Measurements from ENCODE around the gene FBLN2.

The FBLN2 gene

DNA sequence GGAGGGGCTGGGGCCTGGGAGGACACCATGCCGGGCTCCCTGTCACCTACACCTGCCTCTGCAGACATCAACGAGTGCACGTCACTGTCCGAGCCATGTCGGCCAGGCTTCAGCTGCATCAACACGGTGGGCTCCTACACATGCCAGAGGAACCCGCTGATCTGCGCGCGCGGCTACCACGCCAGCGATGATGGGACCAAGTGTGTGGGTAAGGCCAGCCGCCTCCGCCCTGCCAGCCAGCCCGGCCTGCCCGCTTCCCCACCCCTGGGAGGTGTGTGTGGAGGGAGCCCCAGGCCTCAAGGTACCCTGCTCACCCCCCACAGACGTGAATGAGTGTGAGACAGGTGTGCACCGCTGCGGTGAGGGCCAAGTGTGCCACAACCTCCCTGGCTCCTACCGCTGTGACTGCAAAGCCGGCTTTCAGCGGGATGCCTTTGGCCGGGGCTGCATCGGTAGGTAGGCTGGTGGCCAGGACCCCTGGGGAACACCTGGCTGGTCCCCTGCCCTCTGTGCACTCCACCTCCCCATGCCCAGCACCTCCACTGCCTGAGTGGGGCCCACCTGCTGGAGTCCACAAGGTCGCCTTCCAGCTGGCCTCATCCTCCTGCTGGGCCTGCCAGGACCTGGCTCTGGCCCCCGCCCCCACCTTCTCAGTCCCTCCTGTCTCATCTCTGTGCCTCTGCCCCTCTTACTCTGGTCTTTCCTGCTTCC, 80.1 kb downstream of the FBLN2 start:
- DNase-seq: no peak

DNA sequence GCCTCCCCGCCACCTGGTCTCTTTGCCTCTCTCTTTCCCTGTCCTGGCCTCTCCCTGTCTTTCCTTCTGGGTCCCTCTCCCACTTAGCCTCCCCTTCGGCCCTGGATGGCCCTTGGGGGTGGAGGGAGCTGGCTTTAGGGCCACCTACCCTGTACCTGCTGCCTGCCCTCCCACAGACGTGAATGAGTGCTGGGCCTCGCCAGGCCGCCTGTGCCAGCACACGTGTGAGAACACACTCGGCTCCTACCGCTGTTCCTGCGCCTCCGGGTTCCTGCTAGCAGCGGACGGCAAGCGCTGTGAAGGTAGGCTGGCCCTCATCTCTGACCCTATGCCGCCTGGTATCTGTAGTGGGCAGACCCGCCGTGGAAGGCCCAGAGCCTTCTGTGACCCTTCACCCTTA, 80.7 kb downstream of the FBLN2 start:
- no peak for DNase-seq

DNA sequence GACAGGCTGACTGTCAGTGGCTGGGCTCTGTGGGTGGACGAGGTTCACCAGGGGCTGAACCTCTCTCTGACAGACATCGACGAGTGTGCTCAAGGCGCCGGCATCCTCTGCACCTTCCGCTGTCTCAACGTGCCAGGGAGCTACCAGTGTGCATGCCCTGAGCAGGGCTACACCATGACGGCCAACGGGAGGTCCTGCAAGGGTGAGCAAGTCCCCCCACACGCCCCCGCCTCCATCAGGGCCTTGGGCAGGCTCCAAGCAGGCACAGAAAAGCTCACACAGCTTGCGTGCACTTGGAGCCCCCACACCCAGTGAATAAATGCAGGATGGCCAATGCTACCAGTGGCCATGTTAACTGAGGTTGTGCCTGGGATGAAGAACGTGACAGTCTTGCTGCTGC, 82.3 kb downstream of the FBLN2 start:
- DNase-seq: no peak

DNA sequence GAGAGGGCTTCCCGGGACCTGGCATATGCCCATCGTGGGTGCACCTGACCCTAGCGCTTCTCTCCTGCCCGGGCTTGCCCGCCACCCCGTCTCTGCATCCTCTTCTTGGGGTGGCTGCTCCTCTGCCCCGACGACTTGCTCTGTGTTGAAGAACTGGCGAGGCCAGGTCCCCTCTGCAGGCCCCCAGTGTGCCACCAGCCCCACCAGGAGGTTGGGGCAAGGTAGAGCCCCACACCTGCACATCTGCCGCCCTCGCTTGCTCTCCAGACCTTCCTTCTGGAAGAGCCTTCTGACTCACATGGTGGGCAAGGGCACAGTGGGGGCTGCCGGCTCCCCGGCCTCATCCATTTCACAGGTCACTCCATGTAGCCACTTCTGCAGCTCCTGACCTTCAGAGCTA, 84.3 kb downstream of the FBLN2 start:
- no peak for DNase-seq

DNA sequence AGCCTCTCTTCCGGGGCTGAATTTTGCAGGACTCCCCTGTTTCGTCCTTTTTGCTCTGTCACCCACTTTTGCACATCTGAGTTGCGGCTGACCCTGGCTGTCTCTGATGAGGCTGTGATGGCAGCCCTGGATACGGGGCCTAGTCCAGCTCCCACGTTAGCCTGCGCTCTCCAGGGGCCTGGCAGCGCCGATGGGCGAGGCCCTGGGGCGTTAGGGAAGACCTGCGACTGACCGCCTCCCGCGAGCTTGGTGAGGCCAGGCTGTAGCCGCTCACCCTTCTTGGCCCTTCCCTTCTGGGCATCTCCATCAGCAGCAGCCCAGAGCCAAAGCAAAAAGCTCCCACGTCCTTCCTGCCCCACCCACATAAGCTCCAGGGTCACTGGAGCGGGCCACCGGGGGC, 85.2 kb downstream of the FBLN2 start:
- no peak for DNase-seq

DNA sequence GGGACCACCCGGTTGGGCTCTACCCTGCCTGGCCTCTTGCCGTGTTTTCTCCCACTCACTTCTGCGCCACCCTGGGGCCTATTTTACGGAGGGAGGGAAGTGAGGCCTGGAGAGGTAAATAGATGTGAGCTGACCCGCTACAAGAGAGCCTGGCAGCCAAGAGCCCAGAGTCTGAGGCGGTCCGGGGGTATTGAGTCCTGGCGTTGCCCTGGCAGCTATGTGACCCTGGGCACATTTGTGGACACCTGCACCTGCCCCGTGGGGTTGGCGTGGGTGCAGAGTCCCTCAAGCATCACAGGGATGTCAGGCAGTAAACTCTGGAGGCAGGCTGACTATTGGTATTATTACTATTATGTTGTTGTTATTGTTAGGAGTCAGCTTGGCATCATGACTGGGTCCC, 85.7 kb downstream of the FBLN2 start:
- no peak for DNase-seq

DNA sequence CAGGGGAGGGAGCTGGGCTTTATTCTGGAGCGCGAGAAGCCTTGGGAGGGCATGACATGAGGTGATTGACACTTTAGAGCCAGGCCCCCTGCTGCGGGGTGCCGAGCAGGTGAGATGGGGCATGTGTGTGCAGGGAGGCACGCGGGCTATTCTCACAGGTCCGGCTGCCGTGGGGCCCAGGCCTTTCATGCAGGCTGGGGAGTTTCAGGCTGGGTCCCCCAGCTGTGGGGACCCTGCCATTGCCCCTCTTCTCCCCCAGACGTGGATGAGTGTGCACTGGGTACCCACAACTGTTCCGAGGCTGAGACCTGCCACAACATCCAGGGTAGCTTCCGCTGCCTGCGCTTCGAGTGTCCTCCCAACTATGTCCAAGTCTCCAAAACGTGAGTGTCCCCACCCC, 87.3 kb downstream of the FBLN2 start:
- no peak for DNase-seq

DNA sequence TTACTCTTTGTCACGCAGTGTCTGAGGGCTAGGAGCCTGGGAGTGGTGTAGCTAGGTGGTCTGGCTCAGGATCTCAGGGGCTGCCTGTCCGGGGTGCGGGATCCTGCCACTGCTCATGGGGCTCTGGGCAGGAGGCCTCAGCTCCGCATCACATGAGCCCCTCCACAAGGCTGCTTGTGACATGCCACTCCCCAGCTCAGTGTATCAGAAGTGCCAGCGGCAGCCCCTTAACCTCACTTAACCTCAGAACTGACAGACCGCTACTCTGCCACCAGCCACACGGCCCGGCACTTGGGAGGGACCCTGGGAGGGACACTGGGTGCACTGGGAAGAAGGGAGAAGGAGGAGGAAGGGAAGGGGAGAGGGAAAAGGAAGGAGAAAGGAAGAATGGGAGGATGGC, 87.9 kb downstream of the FBLN2 start:
- no peak for DNase-seq

DNA sequence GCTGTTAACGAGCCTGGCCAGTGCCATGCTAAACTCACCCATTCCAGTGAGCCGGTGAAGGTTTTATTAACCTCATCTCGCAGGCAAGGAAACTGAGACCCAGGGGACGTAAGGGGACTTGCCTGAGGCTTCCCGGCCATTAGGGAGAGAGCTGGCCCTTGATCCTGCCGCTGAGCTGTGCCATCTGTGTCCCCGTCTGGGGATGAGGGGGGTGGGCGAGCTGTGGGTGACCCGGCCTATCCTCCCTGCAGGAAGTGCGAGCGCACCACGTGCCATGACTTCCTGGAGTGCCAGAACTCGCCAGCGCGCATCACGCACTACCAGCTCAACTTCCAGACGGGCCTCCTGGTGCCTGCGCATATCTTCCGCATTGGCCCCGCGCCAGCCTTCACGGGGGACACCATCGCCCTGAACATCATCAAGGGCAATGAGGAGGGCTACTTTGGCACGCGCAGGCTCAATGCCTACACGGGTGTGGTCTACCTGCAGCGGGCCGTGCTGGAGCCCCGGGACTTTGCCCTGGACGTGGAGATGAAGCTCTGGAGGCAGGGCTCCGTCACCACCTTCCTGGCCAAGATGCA, 88.5 kb downstream of the FBLN2 start:
- DNase-seq: no peak

DNA sequence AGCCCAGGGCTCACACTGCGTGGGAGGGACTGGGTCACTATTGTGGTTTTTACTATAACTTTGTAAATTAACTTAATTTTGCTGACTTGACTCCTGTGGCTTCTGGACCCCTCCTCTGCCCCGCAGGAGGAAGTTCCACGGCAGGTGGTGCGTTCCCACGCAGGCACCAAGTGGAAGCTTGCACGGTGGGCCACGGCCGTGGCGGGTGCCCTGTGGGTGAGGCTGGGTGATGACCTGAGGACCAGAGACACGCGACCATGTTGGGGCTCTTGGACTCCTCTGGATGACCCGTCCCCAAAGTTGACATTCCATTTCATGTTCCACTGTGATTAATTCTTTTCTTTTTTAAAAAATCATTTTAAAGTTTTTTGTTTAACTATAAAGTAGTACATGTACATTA, 89.0 kb downstream of the FBLN2 start:
- DNase-seq: no peak

DNA sequence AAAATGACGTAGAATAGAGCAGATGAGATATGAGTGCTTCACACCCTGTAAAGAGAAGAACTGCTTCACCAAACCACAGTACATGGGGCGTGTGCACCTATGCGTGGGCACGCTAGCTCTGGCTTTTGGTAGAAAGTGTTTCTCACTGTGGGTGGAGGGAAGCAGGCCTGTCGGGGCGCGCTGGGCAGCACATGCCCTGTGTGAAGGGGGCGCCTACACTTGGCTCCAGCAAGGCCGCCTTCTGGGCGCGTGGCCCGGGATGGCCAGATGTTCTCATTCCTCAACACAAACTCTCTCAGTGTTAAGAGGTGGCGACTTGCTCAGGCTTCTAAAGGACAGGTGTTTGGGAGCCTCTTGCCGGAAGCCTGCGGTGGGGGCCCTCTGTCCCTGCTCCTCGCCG, 90.0 kb downstream of the FBLN2 start:
- DNase-seq: no peak

DNA sequence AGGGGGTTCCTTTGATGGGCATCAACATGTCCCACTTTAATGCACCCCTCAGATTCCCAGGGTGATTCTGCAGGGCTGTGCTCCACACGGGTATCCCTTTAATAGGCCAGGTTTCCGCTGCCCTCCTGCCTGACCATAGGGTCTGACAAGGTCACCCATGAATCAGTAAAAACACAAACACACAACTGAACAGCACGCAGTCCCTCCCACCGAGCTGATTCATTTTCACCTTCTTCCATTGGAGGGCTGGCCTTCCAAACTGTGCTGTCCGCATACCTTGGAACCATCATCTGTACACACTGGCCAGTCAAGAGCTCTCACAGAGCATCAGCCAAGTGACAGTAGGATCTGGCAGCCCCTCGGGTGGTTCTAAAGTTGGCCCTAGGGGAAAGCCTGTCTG, 93.7 kb downstream of the FBLN2 start:
- DNase-seq: no peak

DNA sequence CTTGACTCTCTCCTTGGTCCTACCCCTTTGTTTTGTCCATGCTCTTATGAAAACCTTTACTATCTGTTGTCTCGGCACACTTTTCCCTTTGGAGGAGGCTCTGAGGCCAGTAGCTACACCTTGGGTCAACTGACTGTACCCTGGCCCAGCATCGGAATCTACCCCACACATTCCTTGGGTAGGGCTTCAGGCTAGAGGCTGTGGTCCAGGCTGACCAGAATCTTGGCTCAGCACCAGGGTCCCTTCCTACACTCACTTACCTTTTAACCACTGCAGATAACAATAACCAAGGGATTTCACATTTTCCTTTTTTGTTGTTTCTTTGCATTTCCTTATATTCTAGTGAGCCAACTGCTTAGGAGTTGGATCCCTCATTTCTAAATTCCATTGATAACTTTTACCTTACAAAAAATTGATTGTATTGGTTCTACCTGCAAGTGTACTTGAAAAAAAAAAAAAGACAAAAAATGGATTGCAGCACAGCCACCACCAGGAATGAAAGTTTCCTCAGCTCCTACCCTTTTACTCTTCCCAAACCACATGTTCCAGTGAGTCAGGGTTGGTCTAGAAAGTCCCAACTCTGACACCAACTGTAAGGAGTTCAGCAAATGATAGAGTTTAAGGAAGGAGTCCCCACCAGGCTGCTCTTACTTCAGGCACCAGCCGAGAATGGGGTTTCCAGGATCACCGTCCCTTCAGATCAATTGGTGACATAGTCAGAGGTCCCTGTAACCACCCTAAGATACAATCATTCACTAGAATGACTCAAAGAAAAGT, 95.6 kb downstream of the FBLN2 start:
- DNase-seq: no peak

DNA sequence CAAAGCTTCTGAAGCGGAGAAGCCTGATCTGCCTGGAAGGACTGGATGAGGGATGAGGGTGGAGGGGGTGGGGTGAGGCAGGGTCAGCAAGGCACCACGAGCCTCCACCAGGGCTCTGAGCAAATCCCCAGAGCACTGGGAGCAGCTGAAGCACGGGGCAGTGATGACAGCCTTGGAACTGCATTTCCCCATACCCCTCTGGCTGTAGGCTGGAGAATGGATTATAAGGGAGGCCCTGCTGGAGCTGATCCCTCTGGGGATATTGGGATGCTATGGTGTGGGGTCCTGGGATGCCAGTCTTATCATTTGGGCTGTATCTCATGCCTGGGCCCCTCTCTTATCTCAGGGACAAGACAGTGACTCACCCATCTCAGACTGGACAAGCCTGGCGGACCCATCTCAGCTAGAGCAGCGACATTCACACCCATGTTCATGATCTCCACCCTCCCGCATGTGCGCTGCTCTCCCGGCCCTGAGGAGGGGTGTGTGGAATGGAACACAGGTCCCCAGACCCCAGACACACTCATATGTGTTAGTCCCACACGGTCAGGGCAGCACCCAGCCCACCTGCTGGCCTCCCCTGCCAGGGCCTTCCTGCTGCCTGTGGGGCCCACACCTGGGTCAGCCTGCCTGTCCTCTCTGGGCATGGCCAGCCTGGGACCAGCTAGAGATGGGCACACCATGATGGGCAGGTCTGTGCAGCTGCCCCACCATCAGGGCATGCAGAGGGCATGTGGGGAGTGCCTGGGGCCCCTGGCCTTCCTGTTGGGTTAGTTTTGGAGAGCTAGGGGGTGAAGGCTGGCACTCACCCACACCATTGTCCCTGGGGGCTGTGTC, 97.1 kb downstream of the FBLN2 start:
- DNase-seq: no peak

DNA sequence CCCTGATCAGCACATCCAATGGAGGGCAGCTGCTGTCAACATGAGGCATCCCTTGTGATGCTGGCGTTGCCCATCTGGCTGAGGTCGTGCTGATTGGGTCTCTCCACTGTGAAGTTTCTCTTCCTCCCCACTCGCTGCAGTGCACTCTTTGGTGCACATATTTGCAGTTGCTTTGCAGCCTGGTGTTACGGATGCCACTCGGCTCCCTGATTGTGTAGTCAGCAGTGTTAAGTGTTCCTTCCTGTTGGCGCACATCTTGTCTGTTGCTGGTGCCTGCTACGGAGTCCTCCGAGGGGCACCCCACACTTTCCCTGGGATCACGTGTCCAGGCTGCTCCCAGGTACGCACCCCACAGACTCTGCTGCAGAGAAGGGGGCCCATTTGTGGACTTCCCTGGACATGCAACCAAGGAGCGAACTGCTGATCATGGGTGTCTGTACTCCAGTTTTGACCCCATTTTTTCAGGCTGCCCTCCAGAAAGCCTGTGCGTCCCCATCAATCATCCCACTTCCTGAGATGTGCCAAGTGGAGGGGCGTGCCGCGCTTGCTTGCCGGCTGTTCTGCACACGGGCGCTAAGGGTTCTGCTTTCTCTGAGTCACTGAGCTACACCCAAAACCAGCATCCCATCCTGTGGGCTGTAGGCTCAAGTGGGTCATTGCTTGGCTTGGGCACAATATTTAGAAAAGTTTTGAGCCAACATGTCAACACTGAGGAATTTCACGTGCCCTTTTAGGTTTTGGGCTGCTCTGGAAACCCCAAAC, 98.6 kb downstream of the FBLN2 start:
- DNase-seq: peak in 1 of 2 donors; percentile 20

DNA sequence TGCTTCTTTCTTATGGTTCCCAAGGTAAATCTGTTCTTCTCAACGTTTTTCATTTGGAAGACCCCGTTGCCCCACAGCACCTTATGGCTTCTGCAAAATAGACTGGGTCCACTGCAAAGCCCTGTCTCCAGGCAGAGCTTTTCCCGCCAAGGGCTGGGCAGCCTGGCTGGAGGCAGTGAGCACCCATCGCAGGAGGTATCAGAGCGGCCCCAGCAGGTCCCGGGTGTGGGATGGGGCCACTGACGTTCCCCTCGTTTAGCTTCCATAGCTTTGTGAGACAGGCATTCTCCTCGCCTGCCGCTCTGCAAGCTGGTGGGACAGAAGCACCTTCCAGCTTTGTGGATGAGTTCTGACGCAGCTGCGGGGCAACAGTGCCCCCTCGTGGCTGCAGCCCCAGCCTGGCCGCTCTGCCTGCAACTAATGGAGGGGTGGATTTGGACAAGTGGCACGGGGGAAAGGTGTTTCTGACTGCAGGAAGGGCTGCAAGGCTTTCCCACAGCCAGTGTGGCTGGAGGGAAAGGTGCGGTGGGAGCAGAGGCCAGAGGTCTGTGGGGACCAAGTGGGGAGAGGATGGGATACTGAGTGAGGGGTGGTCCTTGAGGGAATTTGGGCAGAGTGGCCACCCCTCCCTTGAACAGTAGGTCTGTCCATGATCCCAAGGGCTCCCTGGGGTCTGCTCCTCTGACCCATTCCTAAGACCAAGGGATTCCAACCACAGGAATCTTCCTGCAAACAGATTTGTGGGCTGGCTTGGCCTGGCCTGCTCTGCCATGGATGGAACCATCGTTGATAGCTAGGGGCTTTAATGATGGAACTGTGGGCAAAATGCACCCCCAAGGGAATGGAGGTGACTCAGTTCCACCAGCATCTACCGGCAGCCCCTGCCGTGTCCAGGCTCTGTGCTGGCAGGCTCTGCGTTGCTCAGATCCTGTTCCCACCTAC, 99.4 kb downstream of the FBLN2 start:
- peak; percentile 71 to 81 for DNase-seq

DNA sequence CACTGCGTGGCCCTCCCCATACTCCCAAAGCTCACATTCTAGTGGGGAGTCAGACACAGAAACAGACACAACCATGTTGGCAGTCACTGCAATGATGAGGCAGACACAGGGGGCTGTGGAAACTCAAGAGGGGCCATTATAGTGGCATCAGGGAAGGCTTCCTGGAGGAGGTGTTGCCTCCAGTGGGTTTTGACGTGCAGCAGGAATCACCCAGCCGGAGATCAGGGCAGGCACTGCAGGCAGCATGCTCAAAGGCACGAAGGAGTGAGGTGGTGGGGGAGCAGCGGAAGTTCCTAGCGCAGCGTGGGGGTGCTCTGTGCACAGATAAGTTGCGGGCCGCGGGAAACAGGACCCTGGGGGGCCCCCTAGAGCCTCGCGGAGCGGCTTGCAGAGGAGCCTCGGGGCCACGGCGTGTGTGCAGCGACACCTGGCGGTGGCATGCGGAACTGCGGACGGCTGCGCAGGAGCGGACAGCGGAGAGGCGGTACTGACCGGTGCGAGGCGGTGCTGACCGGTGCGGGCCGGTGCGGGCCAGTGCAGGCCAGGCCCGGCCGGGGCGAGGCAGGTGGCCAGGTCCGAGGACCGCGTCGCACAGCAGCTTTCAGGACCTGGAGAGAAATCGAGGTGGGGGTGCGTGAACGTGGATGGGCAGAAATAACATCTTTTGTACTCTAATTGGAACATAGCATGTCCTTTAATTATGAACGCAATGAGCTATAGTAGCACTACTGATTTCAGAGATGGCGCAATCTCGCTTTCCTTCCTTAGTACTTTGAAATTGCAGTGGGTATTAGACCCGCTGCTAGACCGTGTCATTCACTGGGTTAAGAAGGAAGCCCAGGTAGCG, 101.5 kb downstream of the FBLN2 start:
- peak; percentile 73 to 81 for DNase-seq

DNA sequence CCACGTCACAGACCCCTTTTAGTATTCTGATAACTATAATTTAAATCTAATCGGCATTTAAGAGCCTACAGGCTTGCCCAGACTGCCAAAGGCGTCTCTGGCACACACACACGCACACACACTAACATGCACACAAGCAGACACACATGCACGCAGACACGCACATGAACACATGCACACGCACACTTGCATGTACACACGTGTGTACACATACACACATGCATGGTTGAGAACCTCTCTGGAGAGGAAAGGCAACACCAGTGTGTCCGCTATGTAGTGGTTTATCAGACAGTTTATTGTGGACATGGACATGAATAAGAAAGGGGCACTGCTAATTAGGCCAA, 102.1 kb downstream of the FBLN2 start:
- DNase-seq: no peak

DNA sequence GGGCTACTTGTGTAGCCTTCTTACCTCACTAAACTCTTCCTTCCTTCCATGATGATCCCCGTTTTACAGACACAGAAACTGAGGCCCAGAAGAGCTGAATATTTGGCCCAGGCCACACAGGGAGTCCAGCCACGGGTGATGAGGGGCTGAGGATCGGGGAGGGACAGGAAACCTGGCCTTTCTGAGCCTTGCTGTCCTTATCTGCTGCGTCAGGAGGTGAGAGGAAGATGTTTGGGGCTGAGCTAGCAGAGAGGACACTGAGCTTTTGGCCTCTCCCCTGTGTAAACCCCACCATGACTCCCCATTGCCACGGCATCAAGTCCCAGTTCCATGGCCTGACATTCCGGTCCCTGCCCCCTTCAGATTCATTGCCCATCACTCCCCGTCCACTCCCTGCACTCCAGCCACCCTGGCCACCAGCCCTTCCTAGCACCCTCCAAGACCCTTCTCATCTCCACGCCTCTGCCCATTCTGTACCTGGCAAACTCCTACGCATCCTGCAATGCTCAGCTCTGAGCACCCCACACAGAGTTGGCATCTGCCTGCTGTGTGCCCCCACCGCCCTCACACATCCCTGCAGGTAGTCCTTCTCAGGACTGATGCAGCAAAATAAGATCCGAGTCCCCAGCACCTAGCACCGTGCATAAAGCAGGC, 103.0 kb downstream of the FBLN2 start:
- no peak for DNase-seq

DNA sequence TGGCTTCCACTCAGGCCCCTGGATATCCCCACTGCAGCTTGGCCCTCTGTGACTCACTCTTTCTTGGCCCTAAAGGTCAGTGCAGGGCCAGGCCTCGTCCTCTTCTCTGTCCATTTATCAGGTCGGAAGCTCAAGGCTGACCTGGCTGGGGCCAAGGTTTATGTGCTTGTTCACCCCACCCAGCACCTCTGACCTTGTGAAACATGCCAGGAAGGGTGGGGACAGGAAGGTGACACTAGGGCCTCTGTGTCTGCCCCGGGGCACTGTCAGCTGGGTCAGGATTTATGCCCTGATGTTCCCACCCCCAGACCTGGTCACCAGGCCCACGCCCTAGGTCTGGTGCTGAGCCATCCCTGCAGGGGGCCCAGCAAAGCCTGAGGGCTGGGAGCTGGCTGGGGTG, 103.8 kb downstream of the FBLN2 start:
- no peak for DNase-seq
